GM18519 (cell line): Measurements from ENCODE around the gene CCNO.

Experiments
- ATAC-seq: cut with Tn5 transposase; IDR thresholded peaks from one replicate; pipeline ENCODE4 v1.9.1; 2021; ENCODE audit warnings: mild to moderate bottlenecking, moderate library complexity; ENCODE audit not compliant: unreplicated experiment, low FRiP score

The CCNO gene

GRCh38 chr5:55222985-55223811 is 10.2 kb downstream of the CCNO start:
- no peak for ATAC-seq

GRCh38 chr5:55222092-55222984 is 11.1 kb downstream of the CCNO start:
- ATAC-seq = no peak

GRCh38 chr5:55220433-55221185 is 12.8 kb downstream of the CCNO start:
- ATAC-seq = no peak

GRCh38 chr5:55219770-55220169 is 13.6 kb downstream of the CCNO start:
- ATAC-seq = no peak

GRCh38 chr5:55218967-55219366 is 14.4 kb downstream of the CCNO start:
- ATAC-seq = no peak

GRCh38 chr5:55211184-55211874 is 22.1 kb downstream of the CCNO start:
- ATAC-seq = no peak

GRCh38 chr5:55205001-55205400 is 28.4 kb downstream of the CCNO start:
- ATAC-seq = no peak

GRCh38 chr5:55191165-55191564 is 42.2 kb downstream of the CCNO start:
- no peak for ATAC-seq

- no peak for ATAC-seq
Observed at GRCh38 chr5:55188656-55189540, 44.5 kb downstream of the CCNO start.

GRCh38 chr5:55187370-55187769 is 46.0 kb downstream of the CCNO start:
- ATAC-seq = no peak
